ENCODE results near the gene RNF39. TPM values are rescaled to one million over a fixed set of nuclear protein-coding genes. Genes with fewer than 3 reads are reported as not detected.
"Not testable (repeated sequence)": the region's sequence is repeated elsewhere in the genome, so short reads cannot be mapped to it uniquely, and the experiment has no call there.

The RNF39 gene

GRCh38 chr6:30025186-30025585 is 50.4 kb downstream of the RNF39 start:
- no peak overlapping the region for H3K4me2 ChIP-seq (ENCODE audit: low read length)
- H3K9me3 ChIP-seq (replicated peaks; ENCODE audit: low read length), result no peaks in the 10 kb centered on the region
- H3K9ac ChIP-seq (ENCODE audit: low read depth, low read length), result no peak overlapping the region
- H3K36me3 ChIP-seq (ENCODE audit: insufficient read depth, low read length), result no peaks in the 10 kb centered on the region
- H3K27me3 ChIP-seq (ENCODE audit: control insufficient read depth, insufficient read depth, low read length), result no peaks in the 10 kb centered on the region
- no peak overlapping the region for H3K4me3 ChIP-seq (ENCODE audit: low read length)
- no peaks in the 10 kb centered on the region for H3K4me1 ChIP-seq (ENCODE audit: control insufficient read depth, insufficient read depth, low read length)

GRCh38 chr6:30022712-30023111 is 52.9 kb downstream of the RNF39 start:
- not testable (repeated sequence) for H3K27me3 ChIP-seq (ENCODE audit: control insufficient read depth, insufficient read depth, low read length); H3K4me2 ChIP-seq (ENCODE audit: low read length); H3K9me3 ChIP-seq (replicated peaks; ENCODE audit: low read length); H3K4me1 ChIP-seq (ENCODE audit: control insufficient read depth, insufficient read depth, low read length); H3K4me3 ChIP-seq (ENCODE audit: low read length); H3K36me3 ChIP-seq (ENCODE audit: insufficient read depth, low read length); H3K9ac ChIP-seq (ENCODE audit: low read depth, low read length)

- H3K9me3 ChIP-seq (replicated peaks; ENCODE audit: low read length), result no peaks in the 10 kb centered on the region
- no peaks in the 10 kb centered on the region for H3K27me3 ChIP-seq (ENCODE audit: control insufficient read depth, insufficient read depth, low read length)
- H3K9ac ChIP-seq (ENCODE audit: low read depth, low read length), result no peak overlapping the region
- H3K4me2 ChIP-seq (ENCODE audit: low read length), result no peak overlapping the region
- H3K4me1 ChIP-seq (ENCODE audit: control insufficient read depth, insufficient read depth, low read length), result no peaks in the 10 kb centered on the region
- no peaks in the 10 kb centered on the region for H3K36me3 ChIP-seq (ENCODE audit: insufficient read depth, low read length)
- H3K4me3 ChIP-seq (ENCODE audit: low read length), result no peak overlapping the region
Measured at GRCh38 chr6:30022189-30022588, 53.4 kb downstream of the RNF39 start.

GRCh38 chr6:30020626-30021025 is 54.9 kb downstream of the RNF39 start:
- H3K4me2 ChIP-seq (ENCODE audit: low read length), result no peak overlapping the region
- H3K4me3 ChIP-seq (ENCODE audit: low read length), result no peak overlapping the region
- H3K9me3 ChIP-seq (replicated peaks; ENCODE audit: low read length), result no peaks in the 10 kb centered on the region
- H3K36me3 ChIP-seq (ENCODE audit: insufficient read depth, low read length), result no peaks in the 10 kb centered on the region
- no peaks in the 10 kb centered on the region for H3K4me1 ChIP-seq (ENCODE audit: control insufficient read depth, insufficient read depth, low read length)
- H3K9ac ChIP-seq (ENCODE audit: low read depth, low read length), result no peak overlapping the region
- H3K27me3 ChIP-seq (ENCODE audit: control insufficient read depth, insufficient read depth, low read length), result no peaks in the 10 kb centered on the region

Small RNA genes lying within 50 kb of the gene (small RNA-seq; reads per million reads assigned to genes)
- not detected for gene RF02218
- gene RF02219, result not detected
- not detected for gene RF02220

Data from skeletal muscle satellite cell (primary cell).